GM19099 (cell line): ENCODE data around the gene HERC6.

Experiments used
- POLR2A ChIP-seq: IDR thresholded peaks from 3 replicates; pipeline ENCODE4 v1.6.1; 2011; ENCODE audit warnings: low read depth; ENCODE audit not compliant: insufficient read length; ENCODE audit errors: extremely low read depth

The HERC6 gene

DNA sequence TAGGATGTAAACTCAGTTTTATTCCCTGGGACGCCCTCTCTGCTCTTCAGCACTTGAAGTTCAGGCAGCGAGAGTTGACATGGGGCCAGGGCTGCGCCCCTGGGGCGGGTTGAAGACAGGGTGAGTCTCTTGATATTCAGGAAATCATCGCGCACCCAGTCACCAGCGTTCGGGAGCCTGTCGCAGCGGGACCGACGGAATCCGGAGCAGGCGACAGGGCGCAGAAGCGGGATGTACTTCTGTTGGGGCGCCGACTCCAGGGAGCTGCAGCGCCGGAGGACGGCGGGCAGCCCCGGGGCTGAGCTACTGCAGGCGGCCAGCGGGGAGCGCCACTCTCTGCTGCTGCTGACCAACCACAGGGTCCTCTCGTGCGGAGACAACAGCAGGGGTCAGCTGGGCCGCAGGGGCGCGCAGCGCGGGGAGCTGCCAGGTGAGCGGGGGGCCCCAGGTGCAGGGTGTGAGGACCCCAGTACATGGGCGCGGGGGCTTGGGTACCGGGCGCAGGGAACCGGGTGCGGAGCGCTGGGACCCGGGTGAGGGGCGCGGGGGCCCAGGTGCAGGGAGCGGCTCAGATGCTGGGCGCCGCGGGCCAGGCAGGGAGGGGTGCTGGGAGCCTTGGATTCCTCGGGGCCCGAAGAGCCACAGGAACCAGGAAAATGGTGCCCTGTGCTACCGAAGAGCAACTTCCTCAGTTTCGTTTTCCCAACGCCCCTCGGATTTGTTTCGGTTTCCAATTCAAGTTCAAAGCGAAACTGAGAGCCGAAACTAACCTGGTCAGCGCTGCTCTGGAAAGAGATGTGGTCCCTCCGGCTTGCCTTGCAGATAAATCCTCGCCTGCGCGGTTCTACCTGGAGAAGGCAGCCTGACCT lies at the start of gene HERC6:
Gene HERC6 (plus strand): TSS at position 162 of the 869 bp plus-strand sequence. CDS start 70 bp downstream, at position 232.
- peak; percentile 67 for TF ChIP-seq POLR2A

DNA sequence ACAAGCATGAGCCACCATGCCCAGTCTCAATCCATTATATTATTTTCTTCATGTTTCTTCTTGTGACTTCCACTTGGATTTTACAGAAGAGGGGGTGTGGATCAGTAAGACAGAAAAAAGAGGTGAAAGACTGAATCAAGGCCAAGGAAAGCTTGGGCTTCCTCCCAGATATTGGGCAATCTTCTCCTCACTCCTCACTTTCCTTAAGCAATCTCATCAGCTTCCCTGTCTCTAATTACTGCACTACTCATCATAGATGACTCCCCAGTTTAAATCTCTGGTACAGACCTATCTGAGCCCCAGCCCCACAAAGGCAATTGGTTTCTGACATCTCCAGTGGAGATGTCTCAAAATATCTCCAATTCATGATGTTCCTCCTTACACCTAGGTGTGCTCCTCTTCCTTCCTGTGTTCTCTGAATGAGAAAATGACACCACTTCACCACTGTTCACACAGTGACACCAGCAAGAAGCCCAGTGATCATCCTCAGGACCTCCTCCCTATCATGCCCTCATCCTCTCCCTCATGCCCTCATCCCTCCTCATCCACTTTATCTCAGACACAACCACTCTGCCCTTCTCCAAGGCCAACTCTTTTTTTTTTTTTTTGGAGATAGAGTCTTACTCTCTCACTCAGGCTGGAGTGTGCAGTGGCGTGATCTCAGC lies 44.8 kb upstream of the HERC6 start:
- TF ChIP-seq POLR2A: no peak

DNA sequence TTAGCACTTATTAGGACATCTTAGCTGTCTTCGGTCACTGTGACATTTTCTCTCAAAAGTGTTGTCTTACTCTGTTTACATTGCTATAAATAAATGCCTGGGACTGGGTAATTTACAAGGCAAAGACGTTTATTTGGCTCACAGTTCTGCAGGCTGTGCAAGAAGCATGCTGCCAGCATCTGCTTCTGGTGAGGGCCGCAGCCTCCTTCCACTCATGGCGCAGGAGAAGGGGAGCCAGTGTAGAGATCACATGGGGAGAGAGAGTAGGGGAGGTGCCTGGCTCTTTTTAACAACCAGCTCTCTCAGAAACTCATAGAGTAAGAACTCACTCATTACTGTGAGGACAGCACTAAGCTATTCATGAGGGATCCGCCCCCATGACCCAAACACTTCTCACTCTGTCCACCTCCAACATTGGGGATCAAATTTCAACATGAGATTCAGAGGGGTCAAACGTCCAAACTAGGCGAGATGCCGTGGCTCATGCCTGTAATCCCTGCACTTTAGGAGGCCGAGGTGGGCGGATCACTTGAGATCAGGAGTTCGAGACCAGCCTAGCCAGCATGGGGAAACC lies 43.5 kb upstream of the HERC6 start:
- TF ChIP-seq POLR2A: no peak

DNA sequence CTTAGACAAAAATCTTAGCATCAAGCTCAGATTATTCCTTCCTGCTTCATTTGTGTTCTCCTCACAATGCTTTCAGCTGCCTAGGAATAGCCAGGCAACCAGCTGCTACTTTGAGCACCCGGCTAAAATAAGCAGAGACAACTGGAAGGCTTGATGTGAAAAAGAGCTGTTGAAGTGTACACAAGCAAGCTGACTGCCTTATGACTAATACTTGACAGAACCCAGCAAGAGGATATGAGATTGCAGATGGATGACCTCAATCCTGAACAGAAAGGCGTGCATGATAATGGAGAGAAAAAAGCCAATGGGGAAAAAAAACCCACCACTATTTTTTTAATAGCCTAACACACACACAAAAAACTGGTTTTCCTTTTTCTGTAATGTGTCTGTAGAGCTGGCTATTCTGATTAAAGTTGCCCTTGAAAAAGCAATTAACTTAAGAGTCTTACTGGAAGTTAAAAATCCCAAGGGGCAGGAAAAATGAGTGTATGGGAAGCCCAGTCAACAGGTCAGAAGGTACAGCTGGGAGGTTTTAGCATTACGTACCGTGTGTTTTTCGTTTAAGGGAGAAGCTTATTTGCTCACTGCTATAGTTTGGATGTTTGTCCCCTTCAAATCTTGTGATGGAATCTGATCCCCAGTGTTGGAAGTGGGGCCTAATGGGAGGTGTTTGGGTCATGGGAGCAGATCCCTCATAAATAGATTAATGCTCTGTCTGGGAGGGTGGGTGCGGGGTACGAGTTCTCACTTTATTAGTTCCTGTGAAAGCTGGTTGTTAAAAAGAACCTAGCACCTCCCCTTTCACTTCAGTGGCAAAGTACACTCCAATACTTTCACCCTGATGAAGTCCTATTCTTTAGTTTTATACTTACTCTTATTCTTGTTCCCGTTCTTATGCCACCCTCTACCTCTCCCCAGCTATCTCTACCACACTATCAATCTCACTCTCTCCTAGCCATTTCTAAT lies 37.1 kb upstream of the HERC6 start:
- no peak for TF ChIP-seq POLR2A

DNA sequence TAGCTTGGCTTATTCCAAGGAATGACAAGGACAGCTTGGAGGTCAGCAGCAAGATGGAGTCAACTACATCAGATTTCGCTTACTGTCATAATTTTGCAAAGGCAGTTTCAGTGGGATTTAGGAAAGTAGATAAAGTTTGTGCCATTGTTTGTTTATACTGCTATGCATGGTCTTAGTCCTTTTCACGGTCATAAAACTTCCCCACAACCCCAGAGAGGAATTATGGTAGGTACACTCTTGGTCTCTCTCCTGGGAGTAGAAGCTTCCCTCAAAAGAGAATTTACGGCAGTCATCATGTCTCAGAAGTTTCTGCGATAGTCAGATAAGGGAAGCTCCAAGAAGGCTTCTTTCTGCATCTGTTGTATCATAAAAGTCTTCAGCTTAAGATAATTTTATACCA lies 27.9 kb upstream of the HERC6 start:
- TF ChIP-seq POLR2A: no peak

DNA sequence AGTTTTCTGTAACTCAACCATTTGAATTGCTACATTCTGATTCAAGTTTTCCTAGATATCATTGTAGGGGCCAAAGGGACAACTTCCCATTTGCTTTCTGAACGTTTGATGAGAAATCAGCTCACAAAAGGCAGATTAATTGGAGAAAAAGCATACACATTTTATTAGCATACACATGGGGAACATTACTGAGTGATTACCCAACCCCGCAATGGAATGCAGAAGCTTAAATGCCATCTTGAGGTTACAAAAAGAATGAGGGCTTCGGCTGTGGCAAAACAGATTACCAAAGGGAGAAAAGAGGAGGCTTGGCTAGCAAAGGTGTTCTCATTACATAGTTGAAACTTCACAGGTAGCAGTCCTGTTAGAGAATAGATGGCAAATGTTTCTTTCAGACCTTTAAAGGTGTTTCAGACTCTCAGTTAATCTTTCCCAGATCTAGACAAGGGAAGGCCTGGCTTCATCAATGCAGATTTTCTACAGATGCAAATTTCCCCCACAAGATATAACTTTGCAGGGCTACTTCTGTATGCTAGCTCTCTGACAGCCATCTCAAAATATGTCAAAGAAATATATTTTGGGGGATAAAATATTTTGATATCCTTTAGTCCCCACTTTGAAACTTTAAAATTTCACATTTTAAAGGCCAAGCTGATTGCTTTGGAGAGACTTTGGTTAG lies 26.5 kb upstream of the HERC6 start:
- TF ChIP-seq POLR2A: no peak

DNA sequence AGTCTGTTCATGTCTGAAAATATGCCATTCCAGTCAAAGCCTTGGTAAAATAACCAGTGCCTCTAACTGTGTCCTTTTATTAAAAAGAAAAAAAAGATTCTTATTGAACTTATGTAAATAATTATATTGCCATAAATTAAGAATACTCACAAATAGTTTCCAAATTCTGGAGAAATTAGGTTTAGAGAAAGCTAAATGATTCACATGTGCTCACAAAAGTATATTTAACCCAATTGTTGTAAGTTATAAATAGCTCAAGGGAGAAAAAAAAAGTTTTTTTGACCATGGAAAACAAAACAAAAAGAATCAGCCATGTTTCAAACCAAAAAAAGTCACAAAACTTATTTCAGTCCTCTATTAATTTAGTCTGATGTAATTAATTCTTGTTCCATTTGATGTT lies 25.3 kb upstream of the HERC6 start:
- TF ChIP-seq POLR2A: no peak

DNA sequence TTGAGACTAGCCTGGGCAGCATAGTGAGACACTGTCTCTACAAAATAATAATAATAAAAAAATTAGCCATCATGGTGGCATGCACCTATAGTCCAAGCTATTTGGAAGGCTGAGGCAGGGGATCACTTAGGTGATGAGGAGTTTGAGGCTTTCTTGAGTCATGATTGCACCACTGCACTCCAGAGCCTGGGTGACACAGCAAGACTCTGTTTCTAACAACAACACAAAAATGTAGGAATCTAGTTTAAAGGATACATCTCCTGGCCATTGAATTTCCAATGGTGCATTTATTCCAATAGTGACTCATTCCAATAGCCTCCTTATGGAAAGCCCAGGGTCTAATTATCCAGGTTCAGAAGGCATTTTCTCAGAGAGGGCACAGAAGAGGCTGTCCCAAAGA lies 21.9 kb upstream of the HERC6 start:
- no peak for TF ChIP-seq POLR2A

DNA sequence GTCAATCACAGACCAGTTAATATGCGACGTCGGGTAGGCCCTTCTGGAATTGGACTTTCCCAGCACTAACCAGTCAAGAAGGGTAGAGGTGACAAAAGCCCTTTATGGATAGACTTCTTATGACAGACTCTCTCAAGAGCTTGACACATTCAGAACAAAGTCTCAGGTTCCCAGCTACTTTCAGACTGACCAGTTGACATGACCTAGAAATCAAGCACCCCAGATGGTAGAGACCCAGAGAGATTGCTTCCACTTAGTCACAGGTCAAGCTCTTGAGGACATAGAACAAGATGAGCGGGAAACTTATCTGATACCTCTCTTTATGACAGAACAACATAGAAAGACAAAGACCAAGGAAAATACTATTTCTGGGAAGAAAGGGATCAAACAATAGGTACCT lies 21.4 kb upstream of the HERC6 start:
- no peak for TF ChIP-seq POLR2A

DNA sequence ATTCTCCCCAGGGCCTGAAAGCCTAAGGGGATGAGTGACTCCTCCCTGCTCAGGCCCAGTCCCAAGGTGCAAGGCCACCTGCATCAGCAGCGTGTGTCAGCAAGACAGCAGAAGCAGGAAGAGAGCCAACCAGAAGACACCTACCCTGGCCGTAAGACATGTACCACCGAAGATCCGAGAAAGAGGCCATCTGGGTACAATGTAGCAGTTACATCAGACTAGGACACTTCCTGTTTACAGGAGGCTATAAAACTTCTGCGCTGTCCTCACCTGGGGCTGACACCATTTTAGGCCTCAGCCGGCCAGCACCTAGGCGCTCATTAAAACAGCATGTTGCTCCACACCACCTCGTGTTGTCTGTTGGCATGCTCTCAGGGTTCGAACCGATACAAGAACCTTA lies 19.1 kb upstream of the HERC6 start:
- no peak for TF ChIP-seq POLR2A

DNA sequence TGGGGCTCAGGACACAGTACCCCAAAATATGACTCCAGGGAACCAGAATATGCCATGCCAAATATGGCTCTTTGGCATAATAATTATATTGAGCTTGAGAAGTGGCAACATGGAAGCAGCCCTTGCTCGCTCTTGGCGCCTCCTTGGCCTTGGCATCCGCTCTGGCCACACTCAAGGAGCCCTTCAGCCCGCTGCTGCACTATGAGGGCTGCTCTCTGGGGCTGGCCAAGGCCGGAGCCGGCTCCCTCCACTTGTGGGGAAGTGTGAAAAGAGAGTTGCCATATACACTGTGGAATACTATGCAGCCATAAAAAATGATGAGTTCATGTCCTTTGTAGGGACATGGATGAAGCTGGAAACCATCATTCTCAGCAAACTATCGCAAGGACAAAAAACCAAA lies 18.4 kb upstream of the HERC6 start:
- TF ChIP-seq POLR2A: no peak

DNA sequence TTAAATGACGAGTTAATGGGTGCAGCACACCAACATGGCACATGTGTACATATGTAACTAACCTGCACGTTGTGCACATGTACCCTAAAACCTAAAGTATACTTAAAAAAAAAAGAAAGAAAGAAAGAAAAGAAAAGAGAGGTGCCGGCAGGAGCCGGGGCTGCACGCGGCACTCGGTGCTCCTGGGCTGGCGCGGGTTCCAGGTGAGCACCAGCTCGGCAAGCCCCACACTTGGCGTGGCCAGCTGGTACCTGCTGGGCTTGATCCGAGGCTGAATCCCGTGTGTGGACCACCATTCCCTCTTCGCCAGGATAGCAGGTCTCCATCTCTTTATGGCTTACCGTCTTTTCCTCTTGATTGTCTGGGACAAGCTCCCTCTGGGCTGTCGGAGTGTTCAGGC lies 17.9 kb upstream of the HERC6 start:
- no peak for TF ChIP-seq POLR2A

DNA sequence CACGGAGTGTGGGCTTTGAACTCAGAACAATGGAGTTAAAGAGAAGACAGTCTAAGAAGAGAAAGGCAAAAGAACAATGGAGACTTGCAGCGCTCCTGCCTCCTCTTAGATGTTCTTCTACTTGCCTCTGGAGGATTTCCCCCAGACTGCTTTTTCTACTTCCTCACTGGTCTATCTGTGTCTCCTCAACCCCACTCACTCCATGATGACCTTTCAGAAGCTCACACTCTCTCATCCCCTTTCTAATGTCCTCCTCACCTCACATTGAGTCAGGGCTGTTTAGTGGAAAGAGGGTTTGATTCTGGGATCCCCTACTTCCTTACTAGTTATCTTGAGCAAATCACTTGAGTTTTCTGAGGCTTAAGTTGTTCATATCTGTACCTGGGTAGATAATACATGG lies 12.2 kb upstream of the HERC6 start:
- no peak for TF ChIP-seq POLR2A

DNA sequence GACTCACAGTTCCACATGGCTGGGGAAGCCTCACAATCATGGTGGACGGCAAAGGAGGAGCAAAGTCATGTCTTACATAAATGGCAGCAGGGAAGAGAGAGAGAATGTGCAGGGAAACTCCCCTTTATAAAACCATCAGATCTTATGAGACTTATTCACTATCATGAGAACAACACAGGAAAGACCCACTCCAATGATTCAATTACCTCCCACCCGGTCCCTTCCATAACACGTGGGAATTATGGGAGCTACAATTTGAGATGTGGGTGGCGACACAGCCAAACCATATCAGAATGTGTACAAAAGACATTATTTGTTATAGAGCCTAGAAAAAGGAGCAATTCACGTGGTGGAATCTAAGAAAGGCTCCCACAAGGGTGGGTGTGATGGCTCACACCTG lies 10.8 kb upstream of the HERC6 start:
- no peak for TF ChIP-seq POLR2A

DNA sequence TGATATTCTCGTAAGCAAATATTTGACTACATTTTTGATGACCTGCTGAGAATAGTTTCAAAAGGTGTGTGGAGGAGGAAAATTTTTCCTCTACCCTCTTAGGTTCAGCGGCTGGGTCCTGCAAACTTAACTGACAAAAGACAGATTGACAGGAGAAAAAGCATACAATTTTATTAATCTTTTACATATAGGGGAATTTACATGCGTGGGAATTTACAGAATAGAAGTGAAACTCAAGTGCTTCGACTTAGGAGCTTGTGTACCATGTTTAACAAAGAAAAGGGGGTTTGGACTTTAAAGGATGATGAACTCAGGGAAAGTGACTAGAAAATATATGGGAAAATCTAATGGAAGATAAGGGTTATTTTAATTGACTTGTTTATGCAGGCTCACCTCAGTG lies 2.5 kb downstream of the HERC6 start:
- no peak for TF ChIP-seq POLR2A

DNA sequence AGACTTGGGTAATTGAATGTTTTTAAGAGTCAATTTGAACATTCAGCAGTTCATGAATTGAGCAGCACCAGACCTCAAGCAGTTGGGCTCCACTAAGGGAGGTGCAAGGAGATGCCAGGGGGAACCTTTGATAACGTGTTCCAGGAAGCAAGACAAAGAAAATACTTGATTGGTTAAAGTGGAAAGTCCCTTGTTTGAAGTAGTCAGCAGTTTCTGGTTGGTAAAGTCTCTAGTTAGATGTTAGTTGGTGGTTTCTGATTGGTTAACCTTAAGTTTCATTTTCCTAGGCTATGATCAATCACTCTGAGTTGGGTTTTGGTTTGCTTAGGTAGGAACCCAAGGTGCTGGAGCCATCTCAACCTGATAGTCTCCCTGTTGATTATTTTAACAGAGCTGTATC lies 4.0 kb downstream of the HERC6 start:
- peak; percentile 39 for TF ChIP-seq POLR2A
